Diencephalon (tissue), 1 donor: ENCODE measurements around the gene HIBADH. TPM values are rescaled to one million over a fixed set of nuclear protein-coding genes. Genes with fewer than 3 reads are reported as not detected.

ENCODE experiments used
- total RNA-seq: library from RNA; depleted of rRNA; stranded (reverse); fragments of >200 nt; gene quantifications from one replicate; pipeline ENCODE4 v1.2.3, GENCODE V29; 2014

HIBADH gene
- 17.5 TPM for total RNA-seq

GRCh38 chr7:27662490-27663205, at the start of gene HIBADH:
Gene HIBADH, minus strand, starts transcription at chr7:27662883. Its CDS starts 95 bp downstream, at chr7:27662788.

Other genes starting within 250 kb of the HIBADH start
- 103 TPM for gene TAX1BP1, start 77.3 kb upstream of the HIBADH start, total RNA-seq